Stomach (tissue), 4 donors: ENCODE measurements around the gene CCL21.

Source experiments
- EP300 ChIP-seq: sonication (generic); formaldehyde crosslinking; IDR thresholded peaks from one replicate; pipeline ENCODE4 v1.6.1; 2017; ENCODE audit warnings: antibody characterized with exemption
- POLR2A ChIP-seq, 4 donors: fragments of 450-650 bp; IDR thresholded peaks; one replicate each; pipeline ENCODE4 v1.6.1; 2016; ENCODE audit warnings: antibody characterized with exemption in 4 of 4, control low read depth in 2 of 4, mild to moderate bottlenecking in 1 of 4, moderate library complexity in 1 of 4
- POLR2AphosphoS5 ChIP-seq, 3 donors: sonication (generic); formaldehyde crosslinking; IDR thresholded peaks; one replicate each; pipeline ENCODE4 v1.6.1; 2016; ENCODE audit warnings: antibody characterized with exemption in 3 of 3
- TF ChIP-seq, protein P1 (sequence below), 7 experiments: fragments of 450-650 bp in 4 of 7; fragments of 200-600 bp in 3 of 7; sonication (generic) in 3 of 7; IDR thresholded peaks; one replicate each; pipeline ENCODE4 v1.5.1; 2016 to 2019; ENCODE audit warnings: antibody characterized with exemption in 7 of 7, control low read depth in 2 of 7, mild to moderate bottlenecking in 1 of 7

DNA sequence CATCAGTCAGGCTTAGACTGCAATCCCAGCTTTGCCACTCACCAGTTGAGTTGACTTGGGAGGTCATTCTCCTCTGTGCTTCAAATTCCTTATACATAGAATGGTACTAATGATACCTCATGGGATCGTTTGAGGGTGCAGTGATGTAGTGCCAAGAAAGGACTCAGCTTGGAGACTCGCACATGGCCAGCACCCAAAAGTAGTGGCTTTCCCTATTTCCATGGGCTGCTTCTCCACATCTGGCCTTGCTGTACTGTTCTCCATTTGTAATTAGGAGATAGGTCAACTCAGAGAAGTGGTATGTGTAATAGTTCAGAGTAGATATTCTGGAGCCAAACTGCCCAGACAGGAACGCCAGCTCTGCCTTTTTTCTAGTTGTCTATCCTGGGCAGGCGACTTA, 24.3 kb downstream of the CCL21 start:
- no peak for TF ChIP-seq POLR2AphosphoS5 (IDR thresholded peaks at IDR 0.05)
- TF ChIP-seq, protein P1, sequence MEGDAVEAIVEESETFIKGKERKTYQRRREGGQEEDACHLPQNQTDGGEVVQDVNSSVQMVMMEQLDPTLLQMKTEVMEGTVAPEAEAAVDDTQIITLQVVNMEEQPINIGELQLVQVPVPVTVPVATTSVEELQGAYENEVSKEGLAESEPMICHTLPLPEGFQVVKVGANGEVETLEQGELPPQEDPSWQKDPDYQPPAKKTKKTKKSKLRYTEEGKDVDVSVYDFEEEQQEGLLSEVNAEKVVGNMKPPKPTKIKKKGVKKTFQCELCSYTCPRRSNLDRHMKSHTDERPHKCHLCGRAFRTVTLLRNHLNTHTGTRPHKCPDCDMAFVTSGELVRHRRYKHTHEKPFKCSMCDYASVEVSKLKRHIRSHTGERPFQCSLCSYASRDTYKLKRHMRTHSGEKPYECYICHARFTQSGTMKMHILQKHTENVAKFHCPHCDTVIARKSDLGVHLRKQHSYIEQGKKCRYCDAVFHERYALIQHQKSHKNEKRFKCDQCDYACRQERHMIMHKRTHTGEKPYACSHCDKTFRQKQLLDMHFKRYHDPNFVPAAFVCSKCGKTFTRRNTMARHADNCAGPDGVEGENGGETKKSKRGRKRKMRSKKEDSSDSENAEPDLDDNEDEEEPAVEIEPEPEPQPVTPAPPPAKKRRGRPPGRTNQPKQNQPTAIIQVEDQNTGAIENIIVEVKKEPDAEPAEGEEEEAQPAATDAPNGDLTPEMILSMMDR (IDR thresholded peaks at IDR 0.05) = no peak
- no peak for TF ChIP-seq POLR2A (IDR thresholded peaks at IDR 0.05)
- no peak for TF ChIP-seq EP300
